ENCODE measurements around the gene ST6GALNAC5. TPM values are rescaled to one million over a fixed set of nuclear protein-coding genes. Genes with fewer than 3 reads are reported as not detected.
A peak's percentile ranks its signal among the peaks of the same experiment; 100 is the strongest.
"Not testable (repeated sequence)": the region's sequence is repeated elsewhere in the genome, so short reads cannot be mapped to it uniquely, and the experiment has no call there.

The ST6GALNAC5 gene
- total RNA-seq (2014; rRNA removed; shearing (Covaris generic)): 0.21 and 0.29 TPM in 2 replicates

DNA sequence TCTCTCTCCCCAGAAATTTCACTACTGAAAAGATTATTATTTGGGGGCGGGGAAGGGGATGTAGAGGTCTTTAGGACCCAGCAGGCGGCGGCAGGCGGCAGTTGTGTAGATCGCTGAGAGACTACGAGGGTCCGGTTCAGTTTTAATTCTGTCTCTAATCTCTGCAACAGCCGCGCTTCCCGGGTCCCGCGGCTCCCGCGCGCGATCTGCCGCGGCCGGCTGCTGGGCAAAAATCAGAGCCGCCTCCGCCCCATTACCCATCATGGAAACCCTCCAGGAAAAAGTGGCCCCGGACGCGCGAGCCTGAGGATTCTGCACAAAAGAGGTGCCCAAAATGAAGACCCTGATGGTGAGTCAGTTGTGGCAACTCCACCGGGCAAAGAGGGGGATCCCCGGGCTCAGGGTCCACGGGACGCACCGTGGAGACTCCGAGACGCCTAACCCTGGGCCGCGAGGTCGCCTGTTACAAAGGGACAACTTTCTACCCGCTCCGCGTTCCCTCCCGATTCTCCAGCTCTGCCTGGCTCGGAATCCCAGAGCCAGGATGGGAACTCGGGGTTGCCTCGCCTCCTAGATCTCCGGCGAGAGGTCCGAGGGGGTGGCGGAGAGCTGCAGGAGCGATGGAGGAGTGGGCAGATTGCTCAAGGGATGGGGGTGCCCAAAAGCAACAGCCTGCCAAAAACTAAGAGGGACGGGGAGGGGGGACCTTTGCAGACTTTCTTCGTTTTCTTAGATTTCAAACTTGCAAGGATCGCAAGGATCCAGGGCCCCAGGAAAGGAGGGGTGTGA lies at the start of gene ST6GALNAC5:
TSS of gene ST6GALNAC5 (plus strand) at position 139 of the 789 bp plus-strand sequence.
- DNase-seq (ENCODE audit: low read depth): peak; percentile 68

DNA sequence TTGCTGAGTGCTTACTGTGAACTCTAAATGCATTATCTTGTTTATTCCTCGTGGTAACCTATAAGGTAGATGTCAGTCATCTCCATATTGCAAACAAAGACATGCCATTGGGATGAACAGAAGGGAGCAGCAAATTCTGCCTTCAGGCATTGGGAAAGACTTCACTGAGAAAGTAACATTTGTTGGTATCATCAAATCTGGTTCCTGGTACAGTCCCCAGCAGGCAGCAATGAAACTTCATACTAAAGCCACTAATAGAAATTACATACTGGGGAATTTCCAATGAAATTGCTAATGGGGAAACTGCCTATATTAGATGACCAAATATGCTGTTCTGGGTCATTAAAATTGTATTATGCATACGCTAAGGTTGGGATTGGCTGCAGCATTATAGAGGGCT lies 47.3 kb upstream of the ST6GALNAC5 start:
- DNase-seq (ENCODE audit: low read depth): no peak

DNA sequence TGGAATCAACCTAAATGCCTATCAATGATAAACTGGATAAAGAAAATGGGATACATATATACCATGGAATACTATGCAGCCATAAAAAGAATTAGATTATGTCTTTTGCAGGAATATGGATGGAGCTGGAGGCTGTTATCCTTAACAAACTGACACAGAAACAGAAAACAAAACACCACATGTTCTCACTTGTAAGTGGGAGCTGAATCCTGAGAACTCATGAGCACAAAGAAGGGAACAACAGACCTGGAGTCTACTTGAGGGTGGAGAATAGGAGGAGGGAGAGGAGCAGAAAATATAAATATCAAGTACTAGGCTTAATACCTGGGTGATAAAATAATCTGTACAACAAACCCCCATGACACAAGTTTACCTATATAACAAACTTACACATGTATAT lies 44.3 kb upstream of the ST6GALNAC5 start:
- not testable (repeated sequence) for DNase-seq (ENCODE audit: low read depth)

DNA sequence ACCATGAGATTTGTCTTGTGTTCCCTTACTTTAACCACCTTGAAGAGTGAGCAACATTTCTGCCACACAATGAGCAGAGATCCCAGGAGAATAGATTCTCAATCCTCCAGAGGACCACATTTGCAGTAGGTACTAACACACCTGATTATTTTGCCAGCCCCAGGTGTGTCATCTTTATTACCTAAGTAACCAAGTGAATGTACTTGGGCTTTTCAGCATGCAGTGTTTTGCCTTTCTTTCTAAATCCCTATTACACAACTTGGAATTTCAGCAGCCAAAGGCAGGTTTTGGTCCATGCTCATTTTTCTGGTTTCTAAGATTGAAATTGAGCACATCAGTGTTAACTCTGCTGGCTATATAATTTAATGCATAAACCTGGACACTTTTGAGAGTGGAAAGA lies 43.2 kb upstream of the ST6GALNAC5 start:
- DNase-seq (ENCODE audit: low read depth): no peak

DNA sequence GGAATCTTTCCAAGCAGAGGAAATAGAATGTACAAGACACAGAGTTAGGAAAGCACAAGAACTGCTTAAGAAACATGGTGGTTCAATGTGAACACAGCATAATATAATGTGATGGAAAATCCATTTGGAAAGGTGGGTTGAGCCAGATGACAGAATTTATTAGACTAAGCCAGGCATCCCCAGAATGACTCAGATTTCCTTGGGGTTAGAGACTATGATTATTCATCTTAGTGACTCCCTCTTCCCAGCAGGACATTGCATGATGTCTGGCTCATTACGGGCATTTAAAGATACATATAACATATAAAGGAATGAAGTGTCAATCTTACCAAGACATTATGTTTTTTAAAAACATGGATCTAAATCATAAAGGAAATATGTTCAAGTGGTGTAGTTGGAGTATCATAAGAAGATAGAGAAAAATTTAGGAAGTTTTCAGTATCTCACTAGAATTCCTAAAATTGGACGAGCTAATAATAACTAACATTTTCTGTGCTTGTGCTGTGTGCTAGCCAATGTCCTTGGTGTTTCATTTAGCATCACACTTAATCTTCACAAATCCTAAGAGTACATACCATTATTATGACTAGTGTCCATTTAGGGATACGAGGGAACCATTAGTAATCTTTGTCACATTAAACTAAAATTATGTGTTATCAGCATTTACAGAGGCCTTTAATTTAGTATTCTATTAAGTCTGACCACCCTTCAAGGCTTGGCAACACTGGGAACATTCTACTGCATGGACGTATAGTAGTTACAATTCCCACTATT lies 41.0 kb upstream of the ST6GALNAC5 start:
- DNase-seq (ENCODE audit: low read depth): peak; percentile 70

DNA sequence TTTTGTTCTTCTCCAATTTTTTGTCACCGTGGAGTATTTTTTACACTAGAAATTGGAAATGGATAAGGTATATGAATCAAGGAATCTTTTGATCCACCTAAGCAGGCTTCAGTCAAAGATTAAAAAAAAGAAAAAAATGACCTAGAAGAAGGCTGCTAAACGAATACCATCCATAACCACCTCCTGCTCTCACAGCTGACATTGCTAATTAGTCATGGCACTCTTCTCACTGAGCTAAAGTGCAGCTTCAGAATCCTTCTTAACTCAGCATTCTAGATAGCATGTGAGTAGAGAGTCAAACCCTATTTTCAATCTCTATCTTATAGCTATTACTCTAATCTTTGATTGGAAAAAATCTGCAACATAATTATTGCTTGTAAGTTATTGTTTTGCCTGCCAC lies 40.2 kb upstream of the ST6GALNAC5 start:
- DNase-seq (ENCODE audit: low read depth): peak; percentile 31

DNA sequence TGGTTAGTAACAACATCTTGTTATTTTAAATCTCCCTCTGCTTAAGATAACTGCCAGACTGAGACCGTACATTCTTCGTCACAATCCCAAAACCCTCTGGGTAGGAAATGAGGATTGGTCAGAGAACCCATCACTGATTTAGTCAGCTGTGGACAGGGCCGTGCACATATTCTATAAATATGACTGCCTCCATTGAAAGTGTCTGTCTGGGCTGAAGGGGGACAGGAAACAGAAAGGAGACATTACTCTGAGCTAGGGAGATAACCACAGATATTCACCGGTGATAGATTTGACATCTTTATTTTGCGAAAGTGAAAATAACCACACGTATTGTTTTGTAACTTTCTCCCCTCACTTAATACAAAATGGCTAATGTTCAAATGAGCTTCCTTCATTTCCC lies 36.9 kb upstream of the ST6GALNAC5 start:
- DNase-seq (ENCODE audit: low read depth): no peak

DNA sequence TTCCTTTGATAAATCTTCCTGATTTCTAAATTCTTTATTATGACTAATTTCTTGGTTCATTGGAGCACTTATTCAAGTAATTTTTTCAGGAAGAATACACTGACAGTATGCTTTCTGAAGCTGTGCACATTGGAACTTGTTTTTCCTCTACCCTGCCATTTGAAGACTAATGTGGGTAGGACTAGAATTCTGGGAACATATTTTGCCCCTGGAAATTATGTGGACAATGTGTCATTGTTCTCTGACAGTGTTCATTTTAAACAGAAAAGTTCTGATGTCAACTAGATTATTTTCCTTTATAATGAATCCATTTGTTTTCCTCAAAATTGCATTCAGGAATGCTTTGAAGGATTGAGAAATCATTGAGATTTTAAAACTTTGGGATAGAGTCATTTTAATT lies 34.8 kb upstream of the ST6GALNAC5 start:
- no peak for DNase-seq (ENCODE audit: low read depth)

DNA sequence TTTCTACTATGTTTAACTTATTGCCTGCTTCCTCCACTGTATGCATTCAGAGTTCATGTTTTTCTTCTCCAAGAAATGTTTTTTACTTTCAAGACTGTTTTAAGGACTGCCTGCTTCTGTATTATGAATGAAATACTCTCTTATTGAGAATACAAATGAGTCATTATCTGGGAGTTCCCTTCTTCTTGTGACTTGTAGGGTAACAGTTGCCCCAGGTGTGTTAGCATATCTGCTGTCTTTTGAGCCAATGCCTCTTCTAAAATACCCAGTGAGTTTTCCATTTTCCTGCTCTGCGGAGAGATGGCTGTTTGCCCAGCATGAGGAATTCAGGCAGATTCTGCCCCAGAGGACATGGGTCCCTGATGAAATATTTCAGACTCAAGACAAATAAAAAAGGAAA lies 34.1 kb upstream of the ST6GALNAC5 start:
- DNase-seq (ENCODE audit: low read depth): no peak

DNA sequence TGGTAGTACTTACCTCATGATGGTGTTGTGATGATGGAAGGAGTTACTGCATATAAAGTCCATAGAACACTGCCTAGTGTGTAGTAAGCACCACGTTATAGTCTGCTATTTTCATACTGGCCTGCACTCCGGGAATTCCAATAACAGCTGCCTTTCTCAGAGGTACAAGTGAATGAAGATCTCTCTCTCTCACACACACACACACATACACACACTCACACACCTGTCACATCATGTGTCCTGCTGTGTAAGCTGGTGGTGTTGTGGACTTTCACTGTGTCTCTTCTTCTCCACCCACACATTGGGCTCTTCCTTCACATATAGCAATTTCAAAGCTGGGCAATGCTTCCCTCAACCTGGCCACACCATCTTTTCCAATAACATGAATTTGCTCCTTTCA lies 33.4 kb upstream of the ST6GALNAC5 start:
- DNase-seq (ENCODE audit: low read depth): no peak

DNA sequence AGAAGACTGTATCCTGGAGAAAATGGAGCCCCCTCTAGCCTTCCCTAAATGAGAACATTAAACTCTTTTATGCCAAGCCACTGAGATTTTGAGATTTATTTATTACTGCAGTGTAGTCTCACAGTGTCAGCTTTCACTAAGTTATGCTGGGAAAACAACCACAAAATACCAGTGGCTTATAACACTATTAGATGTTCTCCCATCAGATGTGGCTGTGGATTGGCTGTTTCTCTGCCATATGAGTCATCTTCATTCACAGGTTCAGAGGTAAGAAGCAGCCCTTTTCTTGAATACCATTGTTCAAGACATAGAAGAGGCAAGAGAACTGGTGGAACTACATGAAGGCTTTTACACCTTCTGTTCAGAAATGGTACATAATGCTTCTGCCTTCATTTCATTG lies 32.1 kb upstream of the ST6GALNAC5 start:
- DNase-seq (ENCODE audit: low read depth): no peak

DNA sequence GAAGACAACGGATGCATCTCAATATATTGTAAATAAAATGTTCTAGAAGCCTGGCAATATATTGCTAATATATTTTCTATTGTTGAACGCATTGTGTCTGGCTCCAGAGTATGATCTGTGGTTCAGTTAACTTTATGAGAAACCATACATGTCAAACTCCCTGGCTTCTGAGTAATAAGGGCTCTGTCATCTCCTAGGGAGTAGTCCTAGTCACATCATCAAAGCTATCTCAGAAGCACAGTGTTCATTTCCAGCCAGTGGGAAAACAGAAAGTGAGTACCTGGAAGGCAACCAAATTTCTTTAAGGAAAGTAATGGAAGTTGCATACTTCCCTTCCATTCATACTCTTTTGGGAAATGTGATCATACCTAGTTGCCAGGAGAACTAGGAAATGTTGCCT lies 27.0 kb upstream of the ST6GALNAC5 start:
- no peak for DNase-seq (ENCODE audit: low read depth)

DNA sequence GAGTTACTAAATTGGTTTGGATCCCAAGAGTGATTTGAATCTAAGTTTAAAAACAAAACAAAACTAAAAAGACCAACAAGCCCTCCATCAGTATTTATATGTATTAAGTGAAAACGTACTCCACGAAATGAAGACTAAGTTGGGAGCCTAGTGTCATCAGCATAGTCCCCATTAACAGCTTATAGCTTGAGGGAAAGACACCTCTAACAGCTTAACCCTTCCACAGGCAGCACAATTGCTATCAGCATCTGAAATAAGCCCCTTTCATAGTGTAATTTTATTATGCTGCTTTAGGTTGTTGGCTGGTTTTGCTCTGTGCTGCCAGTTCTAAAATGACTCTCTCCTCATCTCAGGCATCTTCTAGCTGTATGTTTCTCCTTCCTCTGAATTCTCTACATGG lies 25.8 kb upstream of the ST6GALNAC5 start:
- no peak for DNase-seq (ENCODE audit: low read depth)

DNA sequence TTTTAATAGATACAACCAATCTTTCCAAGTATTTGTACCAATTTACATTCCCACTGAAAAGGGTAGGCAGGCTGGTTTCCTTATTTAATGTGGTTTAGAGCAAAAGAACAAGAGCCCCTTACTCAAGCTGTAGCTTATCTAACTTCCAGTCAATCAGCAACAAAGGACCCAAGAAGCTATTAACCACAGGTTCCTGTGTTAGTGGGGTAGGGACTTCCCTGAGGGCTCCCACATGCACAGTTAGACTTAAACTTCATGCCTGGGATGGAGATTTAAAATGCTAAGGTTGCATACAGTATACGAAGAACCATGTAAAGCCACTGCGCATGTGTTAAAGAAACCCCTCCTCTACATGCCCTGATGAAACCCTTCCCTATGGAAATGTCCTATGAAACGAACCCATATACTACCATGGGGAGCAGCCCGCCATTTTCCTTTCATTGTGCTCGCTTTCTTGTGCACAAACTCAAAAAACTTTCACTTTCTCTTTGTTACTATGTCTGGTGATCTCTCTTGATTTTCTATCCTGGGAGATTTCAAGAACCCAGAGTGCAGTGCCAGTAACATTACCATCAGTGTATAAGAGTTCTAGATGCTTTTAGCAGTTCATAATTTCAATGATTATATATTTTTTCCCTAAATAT lies 23.3 kb upstream of the ST6GALNAC5 start:
- DNase-seq (ENCODE audit: low read depth): peak; percentile 46

DNA sequence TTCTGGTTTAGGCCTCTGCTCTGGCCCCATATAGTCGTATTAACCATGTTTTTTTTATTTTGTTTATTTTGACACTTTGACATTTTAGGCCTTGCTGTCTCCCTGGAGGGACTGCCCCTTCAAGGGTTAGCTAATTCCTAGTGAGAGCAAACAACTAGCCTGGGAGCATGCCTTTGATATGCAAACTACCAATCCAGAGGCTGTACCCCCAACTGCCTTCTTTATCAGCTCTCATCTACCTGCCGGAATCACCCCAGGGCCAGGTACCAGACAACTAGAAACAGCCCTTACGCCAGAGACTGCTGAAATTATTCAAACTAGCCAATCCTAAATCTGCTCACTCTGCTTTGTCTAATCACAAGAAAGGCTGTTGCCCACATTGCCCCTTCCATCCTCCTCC lies 13.0 kb upstream of the ST6GALNAC5 start:
- no peak for DNase-seq (ENCODE audit: low read depth)

DNA sequence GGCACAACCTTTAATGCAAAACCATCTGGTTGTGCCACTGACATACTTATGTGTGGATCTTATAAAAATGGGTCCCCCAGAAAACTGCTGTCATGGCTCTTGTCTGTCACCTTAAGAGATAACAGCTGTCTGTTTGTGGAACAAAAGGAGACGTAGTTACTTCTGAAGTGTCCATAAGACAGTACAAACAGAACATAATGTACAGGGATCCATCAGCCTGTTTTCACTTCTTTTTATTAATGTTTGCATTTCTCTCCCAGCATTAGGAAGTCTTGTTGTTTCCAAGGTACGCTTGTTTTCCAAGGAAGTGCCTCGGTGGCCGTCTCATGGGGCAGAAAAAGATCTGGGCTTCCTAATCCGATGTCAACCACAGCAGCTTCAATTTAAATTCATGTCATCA lies 11.2 kb upstream of the ST6GALNAC5 start:
- DNase-seq (ENCODE audit: low read depth): no peak

DNA sequence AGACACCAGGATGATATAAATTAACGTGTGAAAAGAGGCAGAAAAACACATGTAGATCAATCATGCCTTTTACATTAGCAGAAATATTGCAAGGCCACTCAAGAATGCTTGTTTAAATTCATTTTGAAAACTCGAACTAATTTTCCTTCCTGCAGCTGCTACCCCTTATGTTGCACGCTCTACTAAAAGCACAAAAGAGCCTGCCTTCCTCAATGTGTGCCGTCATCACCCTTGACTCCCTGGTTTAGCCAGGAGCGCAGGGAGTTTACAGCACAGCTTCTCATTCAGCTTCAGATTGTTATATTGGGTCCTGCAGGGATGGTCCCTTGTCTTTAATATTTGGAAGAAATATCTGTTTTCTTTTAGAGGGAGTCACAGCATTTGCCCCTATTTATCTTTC lies 10.1 kb upstream of the ST6GALNAC5 start:
- no peak for DNase-seq (ENCODE audit: low read depth)

DNA sequence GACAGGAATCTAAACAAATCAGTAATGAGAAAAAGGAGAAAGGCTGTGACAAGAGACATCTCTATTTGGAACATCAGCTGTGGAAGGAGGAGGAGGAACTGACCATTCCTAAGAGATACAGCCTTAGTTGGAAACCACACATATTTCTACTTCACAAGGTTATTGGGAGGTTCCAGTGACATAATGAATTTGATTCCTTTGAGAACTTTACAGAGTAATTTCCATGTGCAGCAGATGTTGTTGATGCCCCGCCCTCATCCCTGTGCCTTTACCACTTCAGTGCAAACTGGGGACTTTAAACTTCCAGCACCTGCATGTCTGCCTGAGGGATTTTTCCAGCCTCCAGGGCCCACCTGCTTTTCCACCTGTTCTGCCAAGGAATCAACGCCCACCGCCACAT lies 9.3 kb upstream of the ST6GALNAC5 start:
- no peak for DNase-seq (ENCODE audit: low read depth)

DNA sequence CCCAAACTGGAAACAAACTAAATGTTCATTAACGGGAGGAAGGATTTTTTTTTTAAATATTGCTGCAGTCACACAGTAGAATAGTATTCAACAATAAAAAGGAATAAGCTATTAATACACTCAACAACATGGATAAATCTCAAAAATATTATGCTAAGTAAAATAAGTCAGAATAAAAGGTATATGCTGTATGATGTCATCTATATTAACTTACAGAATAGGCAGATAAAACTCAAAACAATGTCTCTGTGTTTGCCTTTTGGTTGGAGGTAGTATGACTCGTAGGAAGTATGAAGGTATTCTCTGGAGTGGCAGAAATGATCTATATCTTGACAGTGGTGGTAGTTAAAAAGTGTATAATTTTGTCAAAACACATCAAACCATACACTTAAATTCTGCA lies 6.1 kb upstream of the ST6GALNAC5 start:
- no peak for DNase-seq (ENCODE audit: low read depth)

DNA sequence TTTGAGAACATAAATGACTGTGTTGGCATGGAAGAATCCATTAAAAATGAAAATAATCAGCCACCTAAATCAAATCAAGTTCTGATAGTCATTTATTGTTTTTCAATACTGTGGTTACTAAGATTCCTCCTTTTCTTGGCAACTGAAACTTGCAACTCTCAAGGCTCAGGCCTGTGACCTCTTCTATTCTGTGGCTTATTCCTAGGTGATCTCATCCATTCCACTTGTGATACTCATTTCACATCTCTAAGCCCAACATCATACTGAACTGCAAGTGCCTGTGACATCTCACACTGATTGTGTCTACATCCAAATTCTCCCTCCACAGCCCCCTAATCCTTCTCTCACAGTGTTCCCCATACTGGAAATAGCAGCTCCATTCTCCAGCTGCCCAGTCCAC lies 4.8 kb upstream of the ST6GALNAC5 start:
- DNase-seq (ENCODE audit: low read depth): peak; percentile 39

DNA sequence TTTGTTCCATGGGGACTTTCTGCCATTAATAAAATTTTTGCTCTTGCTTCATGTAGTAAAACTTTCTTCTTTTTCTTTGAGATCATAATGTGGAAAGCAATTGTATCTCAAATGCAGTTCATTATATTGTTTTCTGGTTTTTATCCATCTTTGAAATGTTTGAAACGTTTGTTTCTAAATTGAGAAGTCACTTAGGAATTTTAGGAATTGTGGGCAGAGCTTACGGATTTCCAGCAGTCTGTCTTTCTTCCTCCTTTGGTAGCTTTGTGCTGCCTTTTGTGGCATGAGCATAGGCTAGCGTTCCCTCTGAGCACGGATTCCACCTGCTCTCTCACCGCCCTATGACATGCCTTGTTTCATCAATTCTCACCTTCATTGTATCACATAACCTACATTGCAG lies 2.9 kb upstream of the ST6GALNAC5 start:
- no peak for DNase-seq (ENCODE audit: low read depth)

DNA sequence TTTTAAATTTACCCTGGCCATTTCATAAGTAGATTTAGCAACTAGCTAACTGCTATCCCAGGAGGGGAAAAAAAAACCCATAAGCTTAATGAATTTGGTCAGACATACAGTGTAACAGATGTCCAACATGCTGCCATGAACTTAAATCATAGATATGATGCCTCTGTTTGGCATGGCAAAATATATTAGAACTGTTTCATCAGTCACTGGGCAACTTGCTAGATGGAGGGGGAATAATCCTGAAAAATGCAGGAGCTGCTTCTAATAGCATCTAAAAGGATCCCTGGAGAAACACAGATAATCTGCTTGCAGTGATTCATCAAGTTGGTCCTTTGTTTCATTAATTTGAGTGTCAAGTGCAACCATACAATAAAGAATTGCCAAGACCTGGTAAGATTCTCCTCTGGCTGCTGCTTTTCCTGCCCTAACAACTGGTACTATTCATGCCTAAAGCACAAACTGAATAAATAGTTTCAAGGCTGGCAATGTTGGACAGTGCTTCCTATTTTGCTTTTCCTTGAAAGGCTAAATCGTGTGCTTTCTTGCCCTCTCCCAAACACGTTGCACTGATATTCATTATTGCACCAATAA lies 1.5 kb upstream of the ST6GALNAC5 start:
- DNase-seq (ENCODE audit: low read depth): no peak
